Panc1 (cell line): ENCODE measurements around the gene SLC12A4. TPM values are rescaled to one million over a fixed set of nuclear protein-coding genes. Genes with fewer than 3 reads are reported as not detected.
"Not testable (repeated sequence)": the region's sequence is repeated elsewhere in the genome, so short reads cannot be mapped to it uniquely, and the experiment has no call there.

Experiments
- ATAC-seq: fragments of 200-7000 bp; cut with Tn5 transposase; 2 replicates; pipeline ENCODE4 v1.9.1; 2020; ENCODE audit warnings: mild to moderate bottlenecking, moderate library complexity
- BruUV-seq: library from RNA; stranded (reverse); fragments of 400-500 nt; replicated peaks from 2 replicates; lab custom pipeline; 2021; lab: Mats Ljungman, UMichigan
- CTCF ChIA-PET: fragments of 300-600 bp; sonication (Branson Sonifier 250); formaldehyde crosslinking; loops from one replicate; lab custom pipeline; 2022; ENCODE audit warnings: antibody characterized with exemption; lab: Charles Lee
- POLR2A ChIA-PET: fragments of 300-600 bp; sonication (Branson Sonifier 250); formaldehyde crosslinking; loops from one replicate; lab custom pipeline; 2022; ENCODE audit warnings: antibody characterized with exemption; lab: Charles Lee
- DNase-seq: peaks from one replicate; pipeline ENCODE4 v3.0.0-alpha.2; 2010; ENCODE audit warnings: low read depth, low spot score
- H3K27ac ChIP-seq: 2 replicates; pipeline ENCODE4 v1.5.1; 2011; ENCODE audit warnings: mild to moderate bottlenecking, low read length, inconsistent platforms
- H3K27me3 ChIP-seq: fragments of 200-500 bp; sonication (Bioruptor generic); 2 replicates; pipeline ENCODE4 v1.6.0; 2014; ENCODE audit warnings: low read length, inconsistent platforms; ENCODE audit not compliant: control insufficient read depth, insufficient read depth
- H3K36me3 ChIP-seq: fragments of 200-500 bp; sonication (Bioruptor generic); 2 replicates; pipeline ENCODE4 v1.5.1; 2014; ENCODE audit warnings: inconsistent platforms, mild to moderate bottlenecking, low read length, moderate library complexity; ENCODE audit not compliant: control insufficient read depth, insufficient read depth
- H3K4me1 ChIP-seq: 2 replicates; pipeline ENCODE4 v1.5.1; 2011; ENCODE audit warnings: inconsistent platforms, mild to moderate bottlenecking, low read length, moderate library complexity; ENCODE audit not compliant: control insufficient read depth, insufficient read depth
- H3K4me3 ChIP-seq, 2 experiments: 2 replicates each; pipeline ENCODE4 v1.5.1; 2011 to 2012; ENCODE audit warnings: low read depth in 2 of 2, low read length in 2 of 2, mild to moderate bottlenecking in 2 of 2, inconsistent platforms in 1 of 2, moderate library complexity in 1 of 2
- H3K9me3 ChIP-seq: fragments of 200-500 bp; sonication (Bioruptor generic); 2 replicates; pipeline ENCODE4 v1.5.1; 2014; ENCODE audit warnings: low read depth, mild to moderate bottlenecking, inconsistent platforms, low read length, moderate library complexity; ENCODE audit not compliant: control insufficient read depth, insufficient read depth
- POLR2AphosphoS5 ChIP-seq: IDR thresholded peaks from 2 replicates; pipeline ENCODE4 v1.6.1; 2012; ENCODE audit warnings: mild to moderate bottlenecking, low read depth, low read length, moderate library complexity
- SIN3A ChIP-seq: IDR thresholded peaks from 2 replicates; pipeline ENCODE4 v1.6.1; 2012; ENCODE audit warnings: low read depth, mild to moderate bottlenecking, low read length, moderate library complexity, borderline replicate concordance; ENCODE audit not compliant: insufficient read depth
- TCF7L2 ChIP-seq: IDR thresholded peaks from 2 replicates; pipeline ENCODE4 v1.6.1; 2011; ENCODE audit warnings: mild to moderate bottlenecking, low read depth, low read length, inconsistent platforms
- in situ Hi-C: cut with HindIII; loops from 2 replicates; pipeline ENCODE4 v1.10.0; 2016; ENCODE audit warnings: low sequenced_read_pairs, low pct_unique_long_range_greater_than_20kb
- intact Hi-C: fragments of 100-400 bp; cut with micrococcal nuclease; formaldehyde crosslinking; loops from one replicate; pipeline ENCODE4 v1.10.0; 2022; ENCODE audit not compliant: unreplicated experiment
- total RNA-seq: library from RNA; stranded (reverse); gene quantifications from one replicate; pipeline ENCODE4 v1.2.1, GENCODE V29; 2021; ENCODE audit not compliant: unreplicated experiment
- TF ChIP-seq, protein P1 (sequence below), 2 experiments: IDR thresholded peaks; 2 replicates each; pipeline ENCODE4 v1.6.1; 2011 to 2012; ENCODE audit warnings: low read depth in 2 of 2, control low read depth in 1 of 2, low read length in 1 of 2, mild to moderate bottlenecking in 1 of 2, moderate library complexity in 1 of 2; ENCODE audit not compliant: insufficient read depth in 1 of 2
- TF ChIP-seq, protein P2 (sequence below): fragments of 450-650 bp; IDR thresholded peaks from 2 replicates; pipeline ENCODE4 v1.5.1; 2017; ENCODE audit warnings: mild to moderate bottlenecking

The SLC12A4 gene
- total RNA-seq, 1 experiment from 2014 or later, result 31.8 TPM

DNA sequence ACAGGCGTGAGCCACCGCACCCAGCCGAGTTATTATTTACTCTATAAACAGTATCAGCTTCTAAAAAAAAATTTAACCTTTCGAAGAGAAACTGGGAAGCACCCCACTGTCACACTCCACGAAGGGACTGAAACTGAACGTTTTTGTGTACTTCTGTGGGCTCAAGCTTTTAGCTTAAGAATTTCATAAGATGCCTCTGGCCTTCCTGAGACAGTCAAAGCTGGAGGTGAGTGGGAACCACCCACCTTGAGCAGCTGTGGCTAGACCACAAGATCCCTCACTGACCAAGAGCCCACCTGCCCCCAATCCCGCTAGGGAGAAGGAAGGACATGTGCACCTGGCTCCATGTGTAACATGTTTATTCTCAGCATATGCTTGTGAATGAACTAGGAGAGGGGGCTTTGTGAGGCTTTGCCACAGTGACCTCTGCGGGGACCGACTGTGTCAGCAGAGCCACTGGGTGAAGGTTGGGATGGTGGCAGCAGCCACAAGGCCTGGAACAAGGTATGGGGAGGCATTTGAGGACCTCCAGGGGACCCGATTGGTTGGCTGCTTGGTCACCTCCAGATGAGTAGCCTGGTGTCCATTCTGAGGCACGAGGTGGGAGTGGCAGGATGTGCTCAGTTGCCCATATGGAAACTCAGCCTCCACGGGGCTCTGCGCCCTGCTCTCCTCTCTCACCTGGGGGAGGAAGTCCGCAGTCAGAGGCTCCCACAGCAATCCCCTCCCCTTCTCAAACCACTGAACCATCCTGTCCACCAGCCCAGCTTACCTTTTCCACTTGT is 7.1 kb upstream of the SLC12A4 start:
- ChIA-PET POLR2A (no interaction called here), CTCF (no interaction called here)
- Histone ChIP-seq H3K4me1 (no peaks in the 10 kb centered on the region), H3K27me3 (no peaks in the 10 kb centered on the region), H3K36me3 (no peaks in the 10 kb centered on the region), H3K4me3 (no peak overlapping the region), H3K27ac (no peak overlapping the region), H3K9me3 (no peaks in the 10 kb centered on the region)
- in situ Hi-C loops (no loop called here), intact Hi-C loops (no loop called here)
- BruUV-seq, result no TSS peak
- TF ChIP-seq, protein P1, sequence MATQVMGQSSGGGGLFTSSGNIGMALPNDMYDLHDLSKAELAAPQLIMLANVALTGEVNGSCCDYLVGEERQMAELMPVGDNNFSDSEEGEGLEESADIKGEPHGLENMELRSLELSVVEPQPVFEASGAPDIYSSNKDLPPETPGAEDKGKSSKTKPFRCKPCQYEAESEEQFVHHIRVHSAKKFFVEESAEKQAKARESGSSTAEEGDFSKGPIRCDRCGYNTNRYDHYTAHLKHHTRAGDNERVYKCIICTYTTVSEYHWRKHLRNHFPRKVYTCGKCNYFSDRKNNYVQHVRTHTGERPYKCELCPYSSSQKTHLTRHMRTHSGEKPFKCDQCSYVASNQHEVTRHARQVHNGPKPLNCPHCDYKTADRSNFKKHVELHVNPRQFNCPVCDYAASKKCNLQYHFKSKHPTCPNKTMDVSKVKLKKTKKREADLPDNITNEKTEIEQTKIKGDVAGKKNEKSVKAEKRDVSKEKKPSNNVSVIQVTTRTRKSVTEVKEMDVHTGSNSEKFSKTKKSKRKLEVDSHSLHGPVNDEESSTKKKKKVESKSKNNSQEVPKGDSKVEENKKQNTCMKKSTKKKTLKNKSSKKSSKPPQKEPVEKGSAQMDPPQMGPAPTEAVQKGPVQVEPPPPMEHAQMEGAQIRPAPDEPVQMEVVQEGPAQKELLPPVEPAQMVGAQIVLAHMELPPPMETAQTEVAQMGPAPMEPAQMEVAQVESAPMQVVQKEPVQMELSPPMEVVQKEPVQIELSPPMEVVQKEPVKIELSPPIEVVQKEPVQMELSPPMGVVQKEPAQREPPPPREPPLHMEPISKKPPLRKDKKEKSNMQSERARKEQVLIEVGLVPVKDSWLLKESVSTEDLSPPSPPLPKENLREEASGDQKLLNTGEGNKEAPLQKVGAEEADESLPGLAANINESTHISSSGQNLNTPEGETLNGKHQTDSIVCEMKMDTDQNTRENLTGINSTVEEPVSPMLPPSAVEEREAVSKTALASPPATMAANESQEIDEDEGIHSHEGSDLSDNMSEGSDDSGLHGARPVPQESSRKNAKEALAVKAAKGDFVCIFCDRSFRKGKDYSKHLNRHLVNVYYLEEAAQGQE (IDR thresholded peaks at IDR 0.05; ENCODE audit: insufficient read depth in 1 of 2, low read depth in 2 of 2, low read length in 1 of 2), result no peak
- TF ChIP-seq TCF7L2, result no peak
- no peak for TF ChIP-seq SIN3A
- TF ChIP-seq, protein P2, sequence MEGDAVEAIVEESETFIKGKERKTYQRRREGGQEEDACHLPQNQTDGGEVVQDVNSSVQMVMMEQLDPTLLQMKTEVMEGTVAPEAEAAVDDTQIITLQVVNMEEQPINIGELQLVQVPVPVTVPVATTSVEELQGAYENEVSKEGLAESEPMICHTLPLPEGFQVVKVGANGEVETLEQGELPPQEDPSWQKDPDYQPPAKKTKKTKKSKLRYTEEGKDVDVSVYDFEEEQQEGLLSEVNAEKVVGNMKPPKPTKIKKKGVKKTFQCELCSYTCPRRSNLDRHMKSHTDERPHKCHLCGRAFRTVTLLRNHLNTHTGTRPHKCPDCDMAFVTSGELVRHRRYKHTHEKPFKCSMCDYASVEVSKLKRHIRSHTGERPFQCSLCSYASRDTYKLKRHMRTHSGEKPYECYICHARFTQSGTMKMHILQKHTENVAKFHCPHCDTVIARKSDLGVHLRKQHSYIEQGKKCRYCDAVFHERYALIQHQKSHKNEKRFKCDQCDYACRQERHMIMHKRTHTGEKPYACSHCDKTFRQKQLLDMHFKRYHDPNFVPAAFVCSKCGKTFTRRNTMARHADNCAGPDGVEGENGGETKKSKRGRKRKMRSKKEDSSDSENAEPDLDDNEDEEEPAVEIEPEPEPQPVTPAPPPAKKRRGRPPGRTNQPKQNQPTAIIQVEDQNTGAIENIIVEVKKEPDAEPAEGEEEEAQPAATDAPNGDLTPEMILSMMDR, result no peak
- no peak for TF ChIP-seq POLR2AphosphoS5
- DNase-seq (no peak), ATAC-seq (no peak)

DNA sequence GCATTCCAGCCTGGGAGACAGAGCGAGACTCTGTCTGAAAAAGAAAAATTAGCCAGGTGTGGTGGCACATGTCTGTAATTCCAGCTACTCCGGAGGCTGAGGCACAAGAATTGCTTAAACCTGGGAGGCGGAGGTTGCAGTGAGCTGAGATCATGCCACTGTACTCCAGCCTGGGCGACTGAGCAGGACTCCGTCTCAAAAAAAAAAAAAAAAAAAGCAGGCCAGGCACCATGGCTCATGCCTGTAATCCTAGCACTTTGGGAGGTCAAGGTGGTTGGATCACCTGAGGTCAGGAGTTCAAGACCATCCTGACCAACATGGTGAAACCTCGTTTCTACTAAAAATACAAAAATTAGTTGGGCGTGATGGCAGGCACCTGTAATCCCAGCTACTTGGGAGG is 3.8 kb upstream of the SLC12A4 start:
- intact Hi-C loops, POLR2A ChIA-PET, ATAC-seq, H3K4me1 ChIP-seq, BruUV-seq, H3K4me3 ChIP-seq, H3K9me3 ChIP-seq, DNase-seq, in situ Hi-C loops, H3K27ac ChIP-seq, H3K27me3 ChIP-seq, H3K36me3 ChIP-seq: not testable (repeated sequence)
- CTCF ChIA-PET, result interaction anchor here (0.7 kb wide), 1 partner anchor 67 kb away, joined by 7 read pairs; no protein-coding TSS in a partner anchor

DNA sequence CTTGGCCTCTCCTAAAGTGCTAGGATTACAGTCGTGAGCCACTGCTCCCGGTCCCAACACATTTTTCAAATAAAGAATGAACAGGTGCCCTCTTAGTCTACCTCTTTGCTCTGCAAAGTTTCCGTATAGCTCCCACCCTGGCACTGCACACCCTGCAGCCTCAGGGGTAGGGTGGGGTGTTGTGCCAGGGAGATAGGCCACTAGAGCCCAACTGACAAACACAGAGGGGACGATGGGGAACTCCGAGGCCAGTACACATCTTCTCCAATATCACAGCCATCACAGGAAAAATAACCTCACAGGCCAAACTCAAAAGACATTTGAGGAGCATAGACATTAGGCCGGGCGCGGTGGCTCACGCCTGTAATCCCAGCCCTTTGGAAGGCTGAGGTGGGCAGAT is 2.7 kb upstream of the SLC12A4 start:
- in situ Hi-C loops, result no loop called here

More for the DNA sequence above, 2.7 kb upstream of the SLC12A4 start:
- intact Hi-C loops, result no loop called here
- H3K36me3 ChIP-seq, result no peaks in the 10 kb centered on the region
- no peak for ATAC-seq
- no peaks in the 10 kb centered on the region for H3K27me3 ChIP-seq
- TF ChIP-seq SIN3A (no peak), POLR2AphosphoS5 (no peak), TCF7L2 (no peak)
- TF ChIP-seq, protein P2, result no peak
- TF ChIP-seq, protein P1 (IDR thresholded peaks at IDR 0.05; ENCODE audit: insufficient read depth in 1 of 2, low read depth in 2 of 2, low read length in 1 of 2), result no peak
- no peak overlapping the region for H3K27ac ChIP-seq
- CTCF ChIA-PET, result no interaction called here
- POLR2A ChIA-PET, result no interaction called here
- H3K4me3 ChIP-seq, result no peak overlapping the region
- DNase-seq, result no peak
- peaks cover 15% of the 10 kb centered on the region for H3K4me1 ChIP-seq
- no peaks in the 10 kb centered on the region for H3K9me3 ChIP-seq
- no TSS peak for BruUV-seq
